OCI-LY7 (cell line): Measurements from ENCODE around the gene DENND1B. TPM values are rescaled to one million over a fixed set of nuclear protein-coding genes. Genes with fewer than 3 reads are reported as not detected.
A peak's percentile ranks its signal among the peaks of the same experiment; 100 is the strongest.

ENCODE experiments used
- BruUV-seq: library from RNA; stranded (reverse); fragments of 400-500 nt; replicated peaks from 2 replicates; lab custom pipeline; 2021; lab: Mats Ljungman, UMichigan
- CTCF ChIA-PET: fragments of 300-600 bp; sonication (Branson Sonifier 250); formaldehyde crosslinking; loops from one replicate; lab custom pipeline; 2022; ENCODE audit warnings: antibody characterized with exemption; ENCODE audit not compliant: unreplicated experiment; lab: Charles Lee
- POLR2A ChIA-PET: fragments of 300-600 bp; sonication (Branson Sonifier 250); formaldehyde crosslinking; loops from one replicate; lab custom pipeline; 2022; ENCODE audit warnings: antibody characterized with exemption; lab: Charles Lee
- DNase-seq: peaks from one replicate; pipeline ENCODE4 v3.0.0-alpha.2; 2015; ENCODE audit warnings: low spot score
- H2AFZ ChIP-seq: fragments of 200-600 bp; sonication (generic), shearing (Covaris generic); 2 replicates; pipeline ENCODE4 v1.6.1; 2014; ENCODE audit warnings: mild to moderate bottlenecking, antibody characterized with exemption, low read length, moderate library complexity
- H3K27ac ChIP-seq: fragments of 200-600 bp; sonication (generic); 2 replicates; pipeline ENCODE4 v1.5.1; 2014; ENCODE audit warnings: mixed run types, low read depth, mild to moderate bottlenecking, moderate library complexity, low read length, inconsistent platforms; ENCODE audit not compliant: poor library complexity, severe bottlenecking
- H3K36me3 ChIP-seq: fragments of 200-600 bp; sonication (generic); 2 replicates; pipeline ENCODE4 v1.6.1; 2014; ENCODE audit warnings: mild to moderate bottlenecking, antibody characterized with exemption, low read length, moderate library complexity, mixed read lengths; ENCODE audit not compliant: insufficient read depth
- H3K4me1 ChIP-seq: fragments of 200-600 bp; sonication (generic); 2 replicates; pipeline ENCODE4 v1.5.1; 2014; ENCODE audit warnings: mild to moderate bottlenecking, low read length; ENCODE audit not compliant: insufficient read depth, poor library complexity, severe bottlenecking
- H3K4me2 ChIP-seq: fragments of 200-600 bp; sonication (generic); 2 replicates; pipeline ENCODE4 v1.6.1; 2014; ENCODE audit warnings: mild to moderate bottlenecking, low read length
- H3K4me3 ChIP-seq: fragments of 200-600 bp; sonication (generic); 2 replicates; pipeline ENCODE4 v1.5.1; 2014; ENCODE audit warnings: mild to moderate bottlenecking, low read depth, low read length; ENCODE audit not compliant: poor library complexity, severe bottlenecking
- H3K79me2 ChIP-seq: fragments of 200-600 bp; sonication (generic); 2 replicates; pipeline ENCODE4 v1.6.1; 2016; ENCODE audit warnings: low read depth, mild to moderate bottlenecking, low read length, moderate library complexity, mixed read lengths; ENCODE audit not compliant: insufficient read depth
- H3K9me2 ChIP-seq: fragments of 200-600 bp; sonication (generic); 2 replicates; pipeline ENCODE4 v1.6.1; 2016; ENCODE audit warnings: mild to moderate bottlenecking, low read length, mixed read lengths; ENCODE audit not compliant: insufficient read depth
- H3K9me3 ChIP-seq: fragments of 200-600 bp; sonication (generic); 2 replicates; pipeline ENCODE4 v1.6.1; 2014; ENCODE audit warnings: mild to moderate bottlenecking, mixed run types, low read length, mixed read lengths
- H4K20me1 ChIP-seq: fragments of 200-600 bp; sonication (generic); 2 replicates; pipeline ENCODE4 v1.6.1; 2014; ENCODE audit warnings: mild to moderate bottlenecking, antibody characterized with exemption, low read length, moderate library complexity, mixed read lengths; ENCODE audit not compliant: insufficient read depth
- CTCF ChIP-seq: fragments of 200-600 bp; sonication (generic); conservative IDR thresholded peaks from 2 replicates; pipeline ENCODE4 v1.5.1; 2014; ENCODE audit warnings: mild to moderate bottlenecking, antibody characterized with exemption, low read length, moderate library complexity, mixed read lengths
- EZH2phosphoT487 ChIP-seq: fragments of 200-600 bp; sonication (generic); IDR thresholded peaks from 2 replicates; pipeline ENCODE4 v1.6.1; 2018; ENCODE audit warnings: low read depth, borderline replicate concordance, mild to moderate bottlenecking, mixed run types, antibody characterized with exemption, low read length, moderate library complexity, mixed read lengths
- intact Hi-C: fragments of 100-400 bp; cut with micrococcal nuclease; formaldehyde crosslinking; loops from one replicate; pipeline ENCODE4 v1.10.0; 2022; ENCODE audit not compliant: unreplicated experiment
- total RNA-seq, 2 experiments: library from RNA; depleted of rRNA in 1 of 2; stranded (reverse); fragments of >200 nt in 1 of 2; shearing (Covaris generic) in 1 of 2; gene quantifications; 2 replicates each; pipeline ENCODE4 v1.2.3, GENCODE V29; 2014 to 2022

DENND1B gene
- total RNA-seq, 2 experiments from 2014 or later, result 17.4 to 43.0 TPM

- Histone ChIP-seq H3K27ac (no peak overlapping the region), H3K4me2 (no peak overlapping the region), H2AFZ (no peak overlapping the region), H3K79me2 (no peaks in the 10 kb centered on the region), H4K20me1 (no peaks in the 10 kb centered on the region), H3K4me1 (peaks cover 8% of the 10 kb centered on the region), H3K36me3 (no peaks in the 10 kb centered on the region), H3K4me3 (no peak overlapping the region), H3K9me3 (no peaks in the 10 kb centered on the region), H3K9me2 (no peaks in the 10 kb centered on the region)
- BruUV-seq, result no TSS peak
- CTCF ChIA-PET, result no interaction called here
- intact Hi-C loops, result no loop called here
- TF ChIP-seq CTCF (no peak), EZH2phosphoT487 (no peak)
- POLR2A ChIA-PET, result interaction anchor here (1.4 kb wide), 1 partner anchor 130 kb away, joined by 3 read pairs; no protein-coding TSS in a partner anchor
- no peak for DNase-seq
Measured at GRCh38 chr1:197787056-197787455, 11.8 kb upstream of the DENND1B start.

- Histone ChIP-seq H3K4me3 (no peak overlapping the region), H3K4me1 (peaks cover 8% of the 10 kb centered on the region), H3K36me3 (no peaks in the 10 kb centered on the region), H3K27ac (no peak overlapping the region), H3K79me2 (no peaks in the 10 kb centered on the region), H3K4me2 (no peak overlapping the region), H2AFZ (no peak overlapping the region), H3K9me3 (no peaks in the 10 kb centered on the region), H4K20me1 (no peaks in the 10 kb centered on the region), H3K9me2 (no peaks in the 10 kb centered on the region)
- ChIA-PET POLR2A (interaction anchor here (0.5 to 1.4 kb wide), 3 partner anchors 130 to 138 kb away, joined by 3 read pairs; no protein-coding TSS in a partner anchor), CTCF (no interaction called here)
- no peak for TF ChIP-seq EZH2phosphoT487
- TF ChIP-seq CTCF, result no peak
- intact Hi-C loops, result no loop called here
- no peak for DNase-seq
- no TSS peak for BruUV-seq
Measured at GRCh38 chr1:197786280-197786679, 11.0 kb upstream of the DENND1B start.

- POLR2A ChIA-PET, result interaction anchor here (1.2 kb wide), 2 partner anchors 10 to 23 kb away, joined by 3 read pairs; no protein-coding TSS in a partner anchor
- Histone ChIP-seq H2AFZ (peak overlapping the region; percentile 73; the same call in 1 of the 2 replicates), H4K20me1 (no peaks in the 10 kb centered on the region), H3K9me3 (peaks cover 12% of the 10 kb centered on the region; the same call in 1 of the 2 replicates), H3K4me2 (no peak overlapping the region), H3K27ac (no peak overlapping the region), H3K79me2 (no peaks in the 10 kb centered on the region), H3K4me1 (peaks cover 15% of the 10 kb centered on the region), H3K4me3 (no peak overlapping the region), H3K9me2 (no peaks in the 10 kb centered on the region), H3K36me3 (no peaks in the 10 kb centered on the region)
- TF ChIP-seq EZH2phosphoT487, result no peak
- TF ChIP-seq CTCF, result no peak
- CTCF ChIA-PET, result interaction anchor here (0.5 kb wide), 1 partner anchor 22 kb away, joined by 3 read pairs; no protein-coding TSS in a partner anchor
- no peak for DNase-seq
- intact Hi-C loops, result no loop called here
- no TSS peak for BruUV-seq
Measured at GRCh38 chr1:197783510-197783948, 8.2 kb upstream of the DENND1B start.
